Measurements from ENCODE around the gene ACIN1.
A peak's percentile ranks its signal among the peaks of the same experiment; 100 is the strongest.

ACIN1 gene

DNA sequence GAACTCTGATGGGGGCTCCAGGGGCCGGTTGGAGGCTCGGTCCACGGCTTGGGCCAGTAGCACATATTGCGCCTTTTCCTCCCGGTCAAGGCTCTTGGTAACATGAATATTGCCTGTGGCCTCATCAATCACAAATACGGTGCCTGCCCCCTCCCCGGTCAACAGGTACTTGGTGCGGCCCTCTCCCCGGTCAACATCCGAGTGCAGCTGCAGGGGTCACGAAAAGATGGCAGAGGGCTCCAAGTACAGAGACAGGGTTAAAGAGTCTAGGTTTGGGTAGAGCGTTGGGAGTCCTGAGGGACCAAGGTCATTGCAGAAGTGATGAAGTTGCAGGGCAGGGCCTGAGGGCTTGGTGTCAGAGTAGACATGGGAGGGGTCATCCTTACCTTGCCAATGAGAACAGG is 39.8 kb downstream of the ACIN1 start:
- no peak overlapping the region for H3K4me3 ChIP-seq (replicated peaks; ENCODE audit: low read depth, low read length)
- no peak for DNase-seq (ENCODE audit: extremely low read depth, low read depth)
- TF ChIP-seq, protein P1, sequence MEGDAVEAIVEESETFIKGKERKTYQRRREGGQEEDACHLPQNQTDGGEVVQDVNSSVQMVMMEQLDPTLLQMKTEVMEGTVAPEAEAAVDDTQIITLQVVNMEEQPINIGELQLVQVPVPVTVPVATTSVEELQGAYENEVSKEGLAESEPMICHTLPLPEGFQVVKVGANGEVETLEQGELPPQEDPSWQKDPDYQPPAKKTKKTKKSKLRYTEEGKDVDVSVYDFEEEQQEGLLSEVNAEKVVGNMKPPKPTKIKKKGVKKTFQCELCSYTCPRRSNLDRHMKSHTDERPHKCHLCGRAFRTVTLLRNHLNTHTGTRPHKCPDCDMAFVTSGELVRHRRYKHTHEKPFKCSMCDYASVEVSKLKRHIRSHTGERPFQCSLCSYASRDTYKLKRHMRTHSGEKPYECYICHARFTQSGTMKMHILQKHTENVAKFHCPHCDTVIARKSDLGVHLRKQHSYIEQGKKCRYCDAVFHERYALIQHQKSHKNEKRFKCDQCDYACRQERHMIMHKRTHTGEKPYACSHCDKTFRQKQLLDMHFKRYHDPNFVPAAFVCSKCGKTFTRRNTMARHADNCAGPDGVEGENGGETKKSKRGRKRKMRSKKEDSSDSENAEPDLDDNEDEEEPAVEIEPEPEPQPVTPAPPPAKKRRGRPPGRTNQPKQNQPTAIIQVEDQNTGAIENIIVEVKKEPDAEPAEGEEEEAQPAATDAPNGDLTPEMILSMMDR (IDR thresholded peaks at IDR 0.05; ENCODE audit: low read depth, low read length, missing control alignments): no peak

DNA sequence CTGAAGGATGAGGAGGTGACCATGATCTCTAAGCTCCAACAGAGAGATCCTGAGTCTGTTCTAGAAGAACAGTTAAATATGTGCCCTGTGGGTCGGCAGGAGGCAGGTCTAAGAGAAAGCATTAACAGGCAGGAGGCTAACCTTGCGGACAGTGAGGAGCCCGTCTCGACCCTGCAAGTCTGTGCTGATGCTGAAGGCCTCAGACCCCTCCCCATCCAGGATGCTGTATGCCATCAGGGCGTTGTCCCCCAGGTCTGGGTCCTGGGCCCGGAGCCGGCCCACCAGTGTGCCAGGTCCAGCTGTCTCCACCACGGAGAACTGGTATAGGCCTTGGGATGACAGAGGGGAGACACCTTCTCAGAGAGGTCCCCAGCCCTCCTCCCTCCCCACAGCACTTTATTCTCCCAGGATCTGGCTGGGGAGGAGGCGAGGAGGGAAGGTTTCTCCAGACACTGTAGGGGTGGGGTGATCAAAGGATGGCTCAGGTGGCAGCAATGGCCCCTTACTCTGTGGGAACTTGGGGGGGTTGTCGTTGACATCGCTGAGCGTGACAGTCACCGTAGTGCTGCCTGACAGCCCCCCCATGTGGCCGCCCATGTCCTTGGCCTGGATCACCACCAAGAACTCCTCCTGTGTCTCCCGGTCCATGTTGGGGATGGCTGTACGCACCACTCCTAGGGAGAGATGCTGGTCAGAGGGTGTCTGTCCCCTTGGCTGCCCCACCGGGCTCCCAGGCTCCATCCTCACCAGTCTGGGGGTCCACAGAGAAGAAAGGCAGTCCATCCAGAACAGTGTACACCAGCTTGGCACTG is 40.7 kb downstream of the ACIN1 start:
- DNase-seq (ENCODE audit: extremely low read depth, low read depth): no peak

DNA sequence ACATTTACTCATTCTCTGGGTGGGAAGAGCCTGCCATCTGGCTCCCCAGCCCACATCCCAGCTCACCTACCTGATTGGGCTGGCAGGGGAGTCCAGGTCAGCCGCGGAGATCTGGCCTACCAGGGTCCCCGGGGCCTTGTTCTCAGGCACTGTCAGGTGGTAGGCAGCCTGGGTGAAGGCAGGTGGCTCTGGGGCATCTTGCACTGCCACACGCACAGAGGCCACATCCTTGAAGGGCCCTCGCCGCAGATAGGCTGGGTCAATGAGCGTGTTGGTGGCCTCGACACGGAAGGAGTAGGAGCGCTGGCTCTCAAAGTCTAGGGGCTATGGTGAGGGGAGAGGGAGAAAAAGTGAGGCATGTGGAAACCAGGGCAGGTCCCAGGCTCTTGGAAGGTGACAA is 41.5 kb downstream of the ACIN1 start:
- TF ChIP-seq, protein P1 (IDR thresholded peaks at IDR 0.05; ENCODE audit: low read depth, low read length, missing control alignments): no peak
- no peak for DNase-seq (ENCODE audit: extremely low read depth, low read depth)
- H3K4me3 ChIP-seq (replicated peaks; ENCODE audit: low read depth, low read length): no peak overlapping the region

More for the DNA sequence above, 40.7 kb downstream of the ACIN1 start:
- TF ChIP-seq, protein P1 (IDR thresholded peaks at IDR 0.05; ENCODE audit: low read depth, low read length, missing control alignments): peak; percentile 14
- H3K4me3 ChIP-seq (replicated peaks; ENCODE audit: low read depth, low read length): no peak overlapping the region

DNA sequence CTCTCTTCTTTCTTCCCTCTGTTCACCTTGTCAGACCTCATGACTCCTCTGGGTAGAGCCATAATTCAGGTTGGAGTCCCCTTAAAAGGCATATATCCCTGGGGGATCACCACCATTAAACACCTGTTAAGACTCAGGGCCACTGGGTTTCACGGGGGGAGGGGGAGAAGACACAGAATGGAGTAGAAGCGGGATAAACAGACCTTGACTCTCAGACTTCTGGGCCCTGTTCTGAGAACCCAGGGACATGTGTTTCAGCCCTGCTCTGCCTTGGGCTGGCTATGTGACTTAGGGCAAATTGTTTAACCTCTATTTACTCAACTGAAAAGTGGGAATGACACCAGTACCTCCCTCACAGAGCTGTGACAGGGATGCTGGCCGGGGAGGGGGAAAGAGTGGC is 42.3 kb downstream of the ACIN1 start:
- no peak overlapping the region for H3K4me3 ChIP-seq (replicated peaks; ENCODE audit: low read depth, low read length)
- TF ChIP-seq, protein P1 (IDR thresholded peaks at IDR 0.05; ENCODE audit: low read depth, low read length, missing control alignments): no peak
- DNase-seq (ENCODE audit: extremely low read depth, low read depth): no peak

DNA sequence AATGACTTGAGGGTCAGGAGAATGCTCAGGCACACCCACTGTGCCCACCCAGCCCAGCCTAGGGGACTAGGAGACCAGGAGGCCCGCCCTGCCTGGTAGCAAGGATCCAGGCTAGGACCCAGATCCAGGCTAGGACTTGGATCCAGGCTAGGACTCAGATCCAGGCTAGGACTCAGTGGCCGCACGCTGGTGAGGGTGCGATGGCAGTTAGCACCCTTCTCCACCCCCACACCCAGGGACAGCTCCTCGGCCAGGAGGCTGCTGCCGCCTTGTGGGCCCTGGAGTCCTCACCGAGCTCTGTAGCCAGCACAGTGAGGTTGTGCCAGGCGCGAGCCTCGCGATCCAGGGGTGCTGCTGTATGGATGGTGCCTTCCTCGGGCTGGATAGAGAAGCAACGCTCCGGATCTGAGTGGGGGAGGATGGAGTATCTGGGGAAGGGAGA is 42.7 kb downstream of the ACIN1 start:
- no peak overlapping the region for H3K4me3 ChIP-seq (replicated peaks; ENCODE audit: low read depth, low read length)
- TF ChIP-seq, protein P1 (IDR thresholded peaks at IDR 0.05; ENCODE audit: low read depth, low read length, missing control alignments): peak; percentile 21
- no peak for DNase-seq (ENCODE audit: extremely low read depth, low read depth)

DNA sequence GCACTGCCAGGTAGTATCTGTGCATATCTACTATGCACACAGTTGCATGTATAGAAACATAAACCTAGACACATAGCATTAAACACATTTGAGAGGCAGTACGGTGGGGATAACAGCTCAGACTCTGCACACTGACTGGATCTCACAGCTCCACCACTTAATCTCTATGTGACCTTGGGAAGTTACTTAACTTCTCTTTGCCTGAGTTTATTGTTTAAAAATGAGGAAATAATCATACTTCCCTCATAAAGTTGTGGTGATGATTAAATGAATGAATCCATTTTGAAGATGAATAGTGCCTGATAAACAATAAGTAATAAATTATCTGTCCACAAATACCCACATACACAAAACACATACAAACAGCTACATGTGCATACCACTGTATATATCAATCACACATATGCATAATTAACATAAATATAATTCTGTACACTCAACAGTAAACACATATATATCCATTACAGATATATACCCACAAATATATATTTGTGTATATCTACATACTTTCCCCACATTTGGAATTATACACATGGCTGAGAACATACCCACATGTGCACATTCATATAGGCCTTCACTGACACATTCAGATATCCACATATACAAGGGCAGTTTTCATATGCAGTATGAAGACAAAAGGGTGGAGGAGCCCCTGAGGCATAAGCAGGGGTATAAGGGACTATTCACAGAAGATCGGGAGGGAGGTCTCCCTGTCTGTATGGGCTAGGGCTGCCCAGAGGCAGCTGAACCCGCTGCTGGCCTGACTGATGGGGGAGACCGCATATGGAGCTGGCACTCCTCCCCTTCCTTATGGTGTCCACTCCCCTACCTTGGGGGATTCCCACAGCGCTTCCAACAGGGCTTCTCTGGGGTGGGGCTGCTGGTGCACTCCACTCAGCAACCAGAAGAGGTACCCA is 43.5 kb downstream of the ACIN1 start:
- H3K4me3 ChIP-seq (replicated peaks; ENCODE audit: low read depth, low read length): no peak overlapping the region
- DNase-seq (ENCODE audit: extremely low read depth, low read depth): no peak
- TF ChIP-seq, protein P1 (IDR thresholded peaks at IDR 0.05; ENCODE audit: low read depth, low read length, missing control alignments): no peak
